Activated CD4-positive, alpha-beta T cell treated with anti-CD3 and anti-CD28 coated beads, Interleukin-2, amount 10 ng/mL, durations not matched to agents 24 days and 14 days (primary cell): Measurements from ENCODE around the gene TPGS2. TPM values are rescaled to one million over a fixed set of nuclear protein-coding genes. Genes with fewer than 3 reads are reported as not detected.
A peak's percentile ranks its signal among the peaks of the same experiment; 100 is the strongest.
"Not testable (repeated sequence)": the region's sequence is repeated elsewhere in the genome, so short reads cannot be mapped to it uniquely, and the experiment has no call there.

Source experiments
- DNase-seq: peaks from one replicate; pipeline ENCODE4 v3.0.0; 2022
- H3K27ac Mint-ChIP-seq: one replicate; pipeline ENCODE4 v1.8.0; 2022; ENCODE audit warnings: mild to moderate bottlenecking, mixed read lengths
- H3K27me3 Mint-ChIP-seq: one replicate; pipeline ENCODE4 v1.8.0; 2022; ENCODE audit warnings: mixed read lengths
- H3K36me3 Mint-ChIP-seq: one replicate; pipeline ENCODE4 v1.8.0; 2022; ENCODE audit warnings: low read depth, mild to moderate bottlenecking, mixed read lengths
- H3K4me1 Mint-ChIP-seq: one replicate; pipeline ENCODE4 v1.8.0; 2021; ENCODE audit warnings: mixed read lengths
- H3K4me3 Mint-ChIP-seq: one replicate; pipeline ENCODE4 v1.8.0; 2022; ENCODE audit warnings: mild to moderate bottlenecking, moderate library complexity, mixed read lengths
- H3K9me3 Mint-ChIP-seq: one replicate; pipeline ENCODE4 v1.8.0; 2021; ENCODE audit warnings: mixed read lengths
- intact Hi-C: fragments of 100-400 bp; cut with micrococcal nuclease; formaldehyde crosslinking; loops from one replicate; pipeline ENCODE4 v1.15.1; 2023
- total RNA-seq: library from RNA; stranded (reverse); gene quantifications from 2 replicates; pipeline ENCODE4 v1.2.3, GENCODE V29; 2022

The TPGS2 gene, protein sequence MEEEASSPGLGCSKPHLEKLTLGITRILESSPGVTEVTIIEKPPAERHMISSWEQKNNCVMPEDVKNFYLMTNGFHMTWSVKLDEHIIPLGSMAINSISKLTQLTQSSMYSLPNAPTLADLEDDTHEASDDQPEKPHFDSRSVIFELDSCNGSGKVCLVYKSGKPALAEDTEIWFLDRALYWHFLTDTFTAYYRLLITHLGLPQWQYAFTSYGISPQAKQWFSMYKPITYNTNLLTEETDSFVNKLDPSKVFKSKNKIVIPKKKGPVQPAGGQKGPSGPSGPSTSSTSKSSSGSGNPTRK
- 76.9 and 77.5 TPM in 2 replicates for total RNA-seq

DNA sequence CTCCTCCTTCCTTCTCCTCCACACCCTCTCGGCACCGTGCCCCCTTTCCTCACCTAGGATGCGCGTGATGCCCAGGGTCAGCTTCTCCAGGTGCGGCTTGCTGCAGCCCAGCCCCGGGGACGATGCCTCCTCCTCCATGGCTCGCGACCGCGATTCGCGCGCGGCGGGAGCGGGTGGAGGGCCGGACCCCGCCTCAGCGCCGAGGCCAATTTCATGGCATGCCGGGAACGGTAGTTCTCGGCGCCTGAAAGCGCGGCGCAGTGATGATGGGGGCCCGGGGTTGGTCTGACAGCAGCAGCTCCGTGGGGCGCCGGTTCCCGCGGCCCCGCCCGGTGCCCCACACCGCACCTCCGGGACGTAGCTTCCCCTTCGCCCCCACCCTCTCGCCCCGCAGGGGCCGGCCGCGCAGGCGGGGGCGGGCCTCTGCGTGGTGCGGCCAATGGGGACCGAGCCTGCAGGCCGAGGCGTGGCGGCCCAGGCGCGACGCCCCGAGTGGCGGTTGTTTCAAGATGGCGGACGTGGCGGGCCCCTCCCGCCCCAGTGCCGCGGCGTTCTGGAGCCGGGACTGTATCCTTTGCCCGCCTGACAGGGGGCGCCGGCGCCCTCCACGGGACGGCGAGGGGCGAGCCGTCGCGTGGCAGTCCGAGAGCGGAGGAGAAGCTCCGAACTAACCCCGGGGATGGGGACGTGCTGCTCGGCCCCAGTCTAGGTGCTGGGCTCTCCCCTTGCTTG lies at the start of gene TPGS2, which contains the start of gene KIAA1328:
Gene TPGS2, minus strand, starts transcription at position 373 of the 732 bp plus-strand sequence. Its CDS starts 235 bp downstream, at position 138.
Gene KIAA1328, plus strand, starts transcription at position 498 of the 732 bp plus-strand sequence. Its CDS starts 12 bp downstream, at position 510.
- no peaks in the 10 kb centered on the region for H3K9me3 Mint-ChIP-seq
- DNase-seq, result peak; percentile 97
- H3K36me3 Mint-ChIP-seq, result peaks cover 15% of the 10 kb centered on the region
- H3K27ac Mint-ChIP-seq, result peak within 1 kb of the TSS; percentile 98
- intact Hi-C loops, result loop anchor here (1.0 to 10.0 kb wide), 5 partner anchors 66 to 1964 kb away; partner anchors contain the start of genes ELP2, RPRD1A and SLC39A6
- H3K4me1 Mint-ChIP-seq, result peaks cover 45% of the 10 kb centered on the region
- H3K4me3 Mint-ChIP-seq, result peak within 1 kb of the TSS; percentile 83
- H3K27me3 Mint-ChIP-seq, result no peaks in the 10 kb centered on the region

DNA sequence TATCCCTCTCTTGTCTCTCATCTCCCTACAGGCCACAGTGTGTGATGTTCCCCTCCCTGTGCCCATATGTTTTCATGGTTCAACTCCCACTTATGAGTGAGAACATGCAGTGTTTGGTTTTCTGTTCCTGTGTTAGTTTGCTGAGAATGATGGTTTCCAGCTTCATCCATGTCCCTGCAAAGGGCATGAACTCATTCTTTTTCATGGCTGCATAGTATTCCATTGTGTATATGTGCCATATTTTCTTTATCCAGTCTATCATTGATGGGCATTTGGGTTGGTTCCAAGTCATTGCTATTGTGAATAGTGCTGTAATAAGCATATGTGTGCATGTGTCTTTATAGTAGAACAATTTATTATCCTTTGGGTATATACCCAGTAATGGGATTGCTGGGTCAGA lies 45.0 kb upstream of the TPGS2 start:
- H3K27me3 Mint-ChIP-seq, H3K4me1 Mint-ChIP-seq, H3K4me3 Mint-ChIP-seq, DNase-seq, H3K27ac Mint-ChIP-seq, intact Hi-C loops: not testable (repeated sequence)
- Mint-ChIP-seq H3K36me3 (peaks cover 11% of the 10 kb centered on the region), H3K9me3 (peaks cover 26% of the 10 kb centered on the region)

DNA sequence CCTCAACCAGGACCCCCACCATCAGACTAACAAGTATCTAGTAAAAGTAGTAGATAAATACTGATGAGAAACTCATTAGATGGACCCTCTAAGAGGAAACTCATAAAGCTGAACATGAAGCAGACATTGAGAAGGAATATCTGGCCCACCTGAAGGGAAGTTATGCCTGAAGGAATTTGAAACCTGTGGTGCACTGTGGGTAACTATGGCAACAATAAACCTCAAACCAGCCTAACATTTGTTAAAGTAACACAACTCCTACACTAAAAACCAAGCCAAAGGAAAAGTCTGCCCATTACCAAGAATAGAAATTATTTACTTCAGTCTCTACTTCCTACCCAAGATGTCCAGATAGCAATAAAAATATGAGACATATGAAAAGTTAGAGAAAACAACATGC lies 43.5 kb upstream of the TPGS2 start:
- DNase-seq, result no peak
- Mint-ChIP-seq H3K9me3 (peaks cover 26% of the 10 kb centered on the region), H3K4me1 (no peaks in the 10 kb centered on the region), H3K36me3 (peaks cover 11% of the 10 kb centered on the region), H3K27me3 (no peaks in the 10 kb centered on the region), H3K4me3 (no peak overlapping the region), H3K27ac (no peak overlapping the region)
- intact Hi-C loops, result no loop called here

DNA sequence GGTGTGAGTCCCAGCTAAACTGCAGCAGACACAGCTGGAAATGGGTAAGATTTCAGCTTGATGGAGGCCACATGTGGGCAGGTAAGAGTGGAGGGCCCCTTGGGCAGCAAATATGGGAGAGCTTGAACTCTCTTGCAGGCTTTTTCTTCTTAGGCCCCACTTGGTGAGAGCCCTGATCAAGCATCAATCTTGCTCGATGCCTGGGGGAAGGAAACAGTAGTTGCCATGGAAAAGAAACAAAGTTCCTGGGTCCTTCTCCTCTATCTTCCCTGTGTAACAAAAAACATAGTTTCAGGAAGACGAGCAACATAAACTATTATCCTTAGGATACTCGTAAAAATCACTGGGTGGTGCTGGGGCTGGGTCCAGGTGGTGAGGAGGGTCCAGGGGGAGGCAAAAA lies 43.0 kb upstream of the TPGS2 start:
- Mint-ChIP-seq H3K36me3 (peaks cover 10% of the 10 kb centered on the region), H3K27ac (no peak overlapping the region)
- intact Hi-C loops, result no loop called here

DNA sequence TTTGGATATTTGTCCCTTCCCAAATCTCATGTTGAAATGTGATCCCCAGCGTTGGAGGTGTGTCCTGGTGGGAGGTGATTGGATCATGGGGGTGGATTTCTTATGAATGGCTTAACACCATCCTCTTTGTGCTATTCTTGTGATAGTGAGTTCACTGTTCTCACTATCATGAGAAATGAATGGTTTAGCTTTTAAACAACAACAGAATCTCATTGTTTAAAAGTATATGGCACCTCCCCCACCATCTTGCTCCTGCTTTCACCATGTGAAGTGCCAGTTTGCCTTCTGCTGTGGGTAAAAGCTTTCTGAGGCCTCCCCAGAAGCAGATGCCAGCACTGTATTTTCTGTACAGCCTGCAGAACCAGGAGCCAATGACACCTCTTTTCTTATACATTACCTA lies 38.3 kb upstream of the TPGS2 start:
- Mint-ChIP-seq H3K9me3 (no peaks in the 10 kb centered on the region), H3K36me3 (peaks cover 8% of the 10 kb centered on the region), H3K4me3 (no peak overlapping the region)

More for the DNA sequence above, 43.0 kb upstream of the TPGS2 start:
- Mint-ChIP-seq H3K9me3 (peaks cover 22% of the 10 kb centered on the region), H3K4me1 (no peaks in the 10 kb centered on the region), H3K4me3 (no peak overlapping the region), H3K27me3 (no peaks in the 10 kb centered on the region)
- DNase-seq, result no peak

DNA sequence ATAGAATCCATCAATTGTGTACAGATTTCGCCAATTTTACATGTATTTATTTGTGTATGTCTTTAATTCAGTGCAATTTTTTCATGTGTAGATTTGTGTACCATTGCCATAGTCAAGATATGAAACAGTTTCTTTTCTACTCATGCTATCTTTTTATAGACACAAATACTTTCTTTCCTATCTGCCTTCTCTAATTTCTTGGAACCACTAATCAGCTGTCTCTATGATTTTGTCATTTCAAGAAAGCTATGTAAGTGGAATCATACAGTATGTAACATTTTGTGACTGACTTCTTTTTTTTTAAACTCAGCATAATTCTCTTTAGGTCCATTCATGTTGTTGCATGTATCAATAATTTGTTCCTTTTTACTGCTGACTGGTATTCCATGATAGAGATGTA lies 33.4 kb upstream of the TPGS2 start:
- Mint-ChIP-seq H3K27ac (no peak overlapping the region), H3K4me3 (no peak overlapping the region), H3K27me3 (no peaks in the 10 kb centered on the region), H3K36me3 (peaks cover 8% of the 10 kb centered on the region), H3K9me3 (no peaks in the 10 kb centered on the region), H3K4me1 (peaks cover 3% of the 10 kb centered on the region)
- DNase-seq, result no peak
- intact Hi-C loops, result no loop called here

More for the DNA sequence above, 38.3 kb upstream of the TPGS2 start:
- Mint-ChIP-seq H3K27me3 (no peaks in the 10 kb centered on the region), H3K27ac (no peak overlapping the region), H3K4me1 (peaks cover 3% of the 10 kb centered on the region)
- no peak for DNase-seq
- intact Hi-C loops, result no loop called here

DNA sequence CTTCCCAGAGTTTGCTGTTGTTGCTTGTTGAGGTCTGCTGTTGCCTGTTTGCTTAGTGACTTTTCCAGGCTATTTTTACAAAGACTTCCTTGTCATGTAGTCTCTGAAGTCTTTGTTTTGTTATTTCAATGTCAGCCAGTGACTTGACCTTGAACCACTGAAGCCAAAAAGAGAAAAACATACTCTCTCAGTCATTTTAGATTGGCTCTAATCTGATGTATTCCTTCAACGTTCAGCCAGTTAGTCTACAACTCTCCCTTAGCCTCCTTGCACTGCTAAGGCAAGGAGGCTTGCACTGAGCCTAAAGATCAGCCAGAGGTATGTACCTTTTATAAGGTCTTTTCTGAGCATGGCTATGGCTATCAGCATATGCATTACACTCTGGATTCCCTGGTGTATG lies 28.0 kb upstream of the TPGS2 start:
- H3K27me3 Mint-ChIP-seq, result no peaks in the 10 kb centered on the region
- H3K9me3 Mint-ChIP-seq, result peaks cover 3% of the 10 kb centered on the region
- no peak for DNase-seq
- intact Hi-C loops, result loop anchor here (10.0 kb wide), 1 partner anchor 58 kb away; no protein-coding TSS in a partner anchor
- no peak overlapping the region for H3K27ac Mint-ChIP-seq
- H3K4me1 Mint-ChIP-seq, result no peaks in the 10 kb centered on the region
- H3K36me3 Mint-ChIP-seq, result peaks cover 16% of the 10 kb centered on the region
- H3K4me3 Mint-ChIP-seq, result no peak overlapping the region

DNA sequence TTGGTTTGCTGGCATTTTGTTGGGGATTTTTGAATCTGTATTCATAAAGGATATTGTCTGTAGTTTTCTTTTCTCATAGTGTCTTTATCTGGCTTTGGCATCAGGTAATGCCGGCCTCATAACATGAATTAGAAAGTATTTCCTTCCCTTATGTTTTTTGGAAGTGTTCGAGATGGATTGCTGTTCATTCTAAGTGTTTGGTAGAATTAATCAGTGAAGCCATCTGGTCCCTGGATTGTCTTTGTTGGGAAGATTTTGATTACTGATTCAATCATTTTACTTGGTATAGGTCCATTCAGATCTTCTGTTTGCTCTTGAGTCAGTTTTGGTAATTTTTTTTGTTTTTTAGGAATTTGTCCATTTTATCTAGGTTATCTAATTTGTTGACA lies 22.4 kb upstream of the TPGS2 start:
- H3K9me3 Mint-ChIP-seq, result peaks cover 3% of the 10 kb centered on the region
- no peak for DNase-seq
- peaks cover 14% of the 10 kb centered on the region for H3K36me3 Mint-ChIP-seq

DNA sequence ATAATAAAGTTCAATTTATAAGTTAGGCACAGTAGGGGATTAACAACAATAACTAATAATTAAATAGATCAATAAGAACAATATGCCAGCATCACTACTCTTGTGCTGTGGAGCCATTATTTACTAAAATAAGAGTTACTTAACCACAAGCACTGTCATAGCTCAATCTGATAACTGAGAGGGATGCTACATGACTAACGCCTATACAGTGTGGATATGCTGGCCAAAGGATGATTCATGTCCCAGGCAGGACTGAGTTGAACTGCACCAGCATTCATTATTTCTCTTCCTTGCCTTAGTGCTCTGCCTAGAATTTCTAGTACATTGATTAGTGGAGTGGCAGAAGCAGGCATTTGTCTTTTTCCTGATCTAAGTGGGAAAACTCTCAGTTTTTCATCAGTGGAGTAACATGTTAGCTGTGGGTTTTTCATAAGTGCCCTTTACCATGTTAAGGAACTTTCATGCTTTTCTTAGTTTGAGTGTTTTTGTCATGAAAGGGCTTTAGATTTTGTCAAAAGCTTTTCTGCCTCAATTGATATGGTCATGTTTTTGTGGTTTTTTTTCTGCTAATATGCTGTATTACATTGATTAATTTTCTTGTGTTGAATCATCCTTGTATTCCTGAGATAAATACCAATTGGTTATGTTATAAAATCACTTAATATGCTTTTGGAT lies 21.9 kb upstream of the TPGS2 start:
- H3K27ac Mint-ChIP-seq, result no peak overlapping the region
- DNase-seq, result no peak
- peaks cover 13% of the 10 kb centered on the region for H3K36me3 Mint-ChIP-seq
- H3K4me3 Mint-ChIP-seq, result no peak overlapping the region
- H3K27me3 Mint-ChIP-seq, result no peaks in the 10 kb centered on the region
- no peaks in the 10 kb centered on the region for H3K4me1 Mint-ChIP-seq
- peaks cover 3% of the 10 kb centered on the region for H3K9me3 Mint-ChIP-seq
- intact Hi-C loops, result loop anchor here (10.0 kb wide), 1 partner anchor 64 kb away; no protein-coding TSS in a partner anchor

More for the DNA sequence above, 22.4 kb upstream of the TPGS2 start:
- H3K27ac Mint-ChIP-seq, result no peak overlapping the region
- intact Hi-C loops, result loop anchor here (10.0 kb wide), 1 partner anchor 64 kb away; no protein-coding TSS in a partner anchor
- H3K27me3 Mint-ChIP-seq, result no peaks in the 10 kb centered on the region
- H3K4me3 Mint-ChIP-seq, result no peak overlapping the region
- no peaks in the 10 kb centered on the region for H3K4me1 Mint-ChIP-seq

DNA sequence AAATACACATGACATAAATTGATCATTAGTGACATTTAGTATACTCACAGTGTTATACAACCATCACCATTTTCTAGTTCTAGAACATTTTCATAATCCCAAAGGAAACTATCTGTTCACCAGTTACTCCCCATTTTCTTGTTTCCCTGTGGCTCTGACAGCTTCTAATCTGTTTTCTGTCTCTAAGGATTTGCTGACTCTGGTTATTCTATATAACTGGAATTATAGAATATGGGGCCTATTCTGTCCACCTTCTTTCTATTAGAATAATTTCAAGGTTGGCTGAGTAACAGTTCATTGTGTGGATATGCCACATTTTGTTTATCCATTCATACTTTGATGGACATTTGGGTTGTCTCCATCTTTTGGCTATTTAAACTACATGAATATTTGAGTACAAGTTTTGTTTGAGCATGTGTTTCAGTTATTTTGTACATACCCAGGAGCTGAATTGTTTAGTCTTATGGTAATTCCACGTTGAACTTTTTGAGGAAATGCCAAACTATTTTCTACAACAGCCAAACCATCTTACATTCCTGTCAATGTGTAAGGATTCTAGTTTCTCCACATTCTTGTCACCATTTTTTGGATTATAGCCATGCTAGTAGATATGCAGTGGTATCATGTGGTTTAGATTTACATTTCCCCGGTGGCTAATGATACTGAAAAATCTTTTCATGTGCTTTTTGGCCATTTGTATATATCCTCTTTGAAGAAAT lies 20.6 kb upstream of the TPGS2 start:
- Mint-ChIP-seq H3K27me3 (no peaks in the 10 kb centered on the region), H3K9me3 (peaks cover 3% of the 10 kb centered on the region)
- intact Hi-C loops, result loop anchor here (10.0 kb wide), 1 partner anchor 65 kb away; no protein-coding TSS in a partner anchor

DNA sequence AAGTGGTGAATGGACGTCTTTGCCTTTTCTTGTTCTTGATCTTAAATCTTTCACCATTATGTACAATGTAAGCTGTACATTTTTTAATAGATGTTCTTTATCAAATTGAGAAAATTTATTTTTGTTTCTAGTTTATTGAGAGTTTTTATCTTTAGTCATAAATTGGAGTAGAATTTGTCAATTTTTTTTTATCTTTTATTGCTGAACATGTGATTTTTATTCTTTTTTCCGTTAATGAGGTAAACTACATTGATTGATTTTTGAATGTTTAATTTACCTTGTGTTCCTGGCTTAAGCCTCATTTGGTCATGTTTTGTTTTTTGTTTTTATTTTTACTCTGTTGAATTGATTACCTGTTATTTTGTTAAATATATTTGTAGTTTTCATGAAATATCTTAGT lies 19.8 kb upstream of the TPGS2 start:
- H3K36me3 Mint-ChIP-seq, result peaks cover 10% of the 10 kb centered on the region
- intact Hi-C loops, result no loop called here
- DNase-seq, result no peak

More for the DNA sequence above, 20.6 kb upstream of the TPGS2 start:
- Mint-ChIP-seq H3K4me1 (no peaks in the 10 kb centered on the region), H3K4me3 (no peak overlapping the region), H3K27ac (no peak overlapping the region), H3K36me3 (peaks cover 13% of the 10 kb centered on the region)
- DNase-seq, result no peak

DNA sequence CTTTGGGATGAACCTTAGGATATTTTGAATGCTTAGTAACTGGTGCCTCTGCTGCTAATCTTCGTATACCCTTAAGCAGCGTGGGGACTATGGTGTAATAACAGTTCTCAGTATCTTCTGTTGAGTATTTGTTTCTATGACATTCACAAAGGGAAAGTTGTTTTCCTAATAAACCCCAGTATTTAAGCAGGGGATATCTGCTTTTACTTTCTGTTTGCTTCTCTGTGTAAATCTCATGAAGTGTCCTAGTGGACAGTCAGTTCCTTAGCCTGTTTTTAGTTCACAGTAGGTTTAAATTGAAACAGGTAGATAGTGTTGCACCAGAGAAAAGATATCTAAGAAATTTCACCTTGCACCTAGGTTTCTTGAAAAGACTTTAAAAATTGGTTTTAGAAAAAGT lies 15.0 kb upstream of the TPGS2 start:
- Mint-ChIP-seq H3K4me1 (peaks cover 2% of the 10 kb centered on the region), H3K27me3 (no peaks in the 10 kb centered on the region), H3K9me3 (peaks cover 10% of the 10 kb centered on the region), H3K4me3 (no peak overlapping the region), H3K27ac (no peak overlapping the region), H3K36me3 (peaks cover 19% of the 10 kb centered on the region)
- DNase-seq, result no peak
- intact Hi-C loops, result no loop called here

More for the DNA sequence above, 19.8 kb upstream of the TPGS2 start:
- Mint-ChIP-seq H3K27me3 (no peaks in the 10 kb centered on the region), H3K4me3 (no peak overlapping the region), H3K4me1 (no peaks in the 10 kb centered on the region), H3K27ac (no peak overlapping the region), H3K9me3 (no peaks in the 10 kb centered on the region)

DNA sequence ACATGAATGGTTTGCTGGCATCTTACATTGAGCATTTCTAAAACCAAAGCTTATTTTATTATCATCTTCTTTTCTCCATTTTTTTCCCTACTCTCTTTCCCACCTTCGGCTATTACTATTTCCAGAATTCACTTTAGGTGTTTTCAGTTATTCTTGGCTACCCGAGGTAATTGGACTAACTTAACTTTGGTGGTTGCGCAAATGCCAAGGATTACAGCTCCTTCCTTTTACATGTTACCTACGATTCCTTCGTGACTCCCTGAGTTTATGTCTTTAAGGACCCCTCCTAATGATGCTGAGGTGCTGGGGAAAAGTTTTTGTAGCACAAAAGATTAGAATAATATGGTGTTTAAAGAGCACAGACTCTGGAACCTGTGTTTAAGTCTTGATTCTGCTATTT lies 14.4 kb upstream of the TPGS2 start:
- Mint-ChIP-seq H3K36me3 (peaks cover 21% of the 10 kb centered on the region), H3K27ac (no peak overlapping the region), H3K4me3 (no peak overlapping the region), H3K27me3 (no peaks in the 10 kb centered on the region), H3K4me1 (peaks cover 2% of the 10 kb centered on the region), H3K9me3 (peaks cover 10% of the 10 kb centered on the region)
- intact Hi-C loops, result no loop called here
- DNase-seq, result no peak
